Neuronal stem cell (in vitro differentiated cells): ENCODE results near the gene TRIM3.

Source experiments
- DNase-seq: peaks from one replicate; pipeline ENCODE4 v3.0.0-alpha.2; 2013; ENCODE audit warnings: low spot score
- H2AFZ ChIP-seq: one replicate; pipeline ENCODE4 v1.6.1; 2013; ENCODE audit warnings: mild to moderate bottlenecking, low read length, inconsistent platforms
- H2AK5ac ChIP-seq: 2 replicates; pipeline ENCODE4 v1.6.1; 2013; ENCODE audit warnings: low read depth, mild to moderate bottlenecking, inconsistent platforms, low read length, moderate library complexity, mixed read lengths
- H2BK120ac ChIP-seq: 2 replicates; pipeline ENCODE4 v1.6.1; 2013; ENCODE audit warnings: low read depth, mild to moderate bottlenecking, inconsistent platforms, low read length, moderate library complexity, mixed read lengths
- H2BK12ac ChIP-seq: one replicate; pipeline ENCODE4 v1.6.1; 2013; ENCODE audit warnings: low read length, inconsistent platforms
- H2BK15ac ChIP-seq: 2 replicates; pipeline ENCODE4 v1.6.1; 2013; ENCODE audit warnings: mild to moderate bottlenecking, low read length, inconsistent platforms, mixed read lengths
- H2BK5ac ChIP-seq: one replicate; pipeline ENCODE4 v1.6.1; 2013; ENCODE audit warnings: inconsistent platforms, mild to moderate bottlenecking, low read length, moderate library complexity
- H3K14ac ChIP-seq: one replicate; pipeline ENCODE4 v1.6.1; 2013; ENCODE audit warnings: low read length, inconsistent platforms
- H3K18ac ChIP-seq: 2 replicates; pipeline ENCODE4 v1.6.1; 2013; ENCODE audit warnings: low read length, inconsistent platforms
- H3K23ac ChIP-seq: 2 replicates; pipeline ENCODE4 v1.6.1; 2013; ENCODE audit warnings: low read depth, mild to moderate bottlenecking, mixed read lengths, low read length, inconsistent platforms; ENCODE audit not compliant: poor library complexity
- H3K27ac ChIP-seq: replicated peaks from 3 replicates; pipeline ENCODE4 v1.5.1; 2013; ENCODE audit warnings: low read length, inconsistent platforms
- H3K27me3 ChIP-seq, 3 experiments: 2 replicates each; pipeline ENCODE4 v1.6.1; 2013; ENCODE audit warnings: low read length in 3 of 3, mild to moderate bottlenecking in 2 of 3, inconsistent platforms in 1 of 3, low read depth in 1 of 3, mixed read lengths in 1 of 3, moderate library complexity in 1 of 3; ENCODE audit not compliant: control insufficient read depth in 3 of 3, insufficient read depth in 3 of 3
- H3K36me3 ChIP-seq, 2 donors: replicated peaks in 1 of 2; 2 replicates each; pipeline ENCODE4 v1.6.1; 2013; ENCODE audit warnings: low read length in 2 of 2; ENCODE audit not compliant: control insufficient read depth in 2 of 2, insufficient read depth in 2 of 2
- H3K4ac ChIP-seq: 2 replicates; pipeline ENCODE4 v1.6.1; 2013; ENCODE audit warnings: inconsistent platforms, mild to moderate bottlenecking, low read length, moderate library complexity
- H3K4me1 ChIP-seq, 2 donors: 1 replicate in 1 of 2; 2 replicates in 1 of 2; pipeline ENCODE4 v1.6.1; 2013; ENCODE audit warnings: low read length in 2 of 2, low read depth in 1 of 2; ENCODE audit not compliant: control insufficient read depth in 2 of 2, insufficient read depth in 1 of 2
- H3K4me2 ChIP-seq: one replicate; pipeline ENCODE4 v1.6.1; 2013; ENCODE audit warnings: mild to moderate bottlenecking, low read length, inconsistent platforms; ENCODE audit not compliant: insufficient read depth, poor library complexity, severe bottlenecking
- H3K4me3 ChIP-seq, 2 donors: 2 replicates each; pipeline ENCODE4 v1.5.1; 2013; ENCODE audit warnings: low read length in 2 of 2, mild to moderate bottlenecking in 2 of 2, inconsistent platforms in 1 of 2, moderate library complexity in 1 of 2
- H3K79me1 ChIP-seq: one replicate; pipeline ENCODE4 v1.6.1; 2013; ENCODE audit warnings: low read depth, mild to moderate bottlenecking, inconsistent platforms, low read length, moderate library complexity
- H3K9ac ChIP-seq: one replicate; pipeline ENCODE4 v1.6.1; 2013; ENCODE audit warnings: mild to moderate bottlenecking, low read depth, low read length, inconsistent platforms; ENCODE audit not compliant: poor library complexity
- H3K9me3 ChIP-seq, 2 donors: replicated peaks in 1 of 2; 2 replicates each; pipeline versions ENCODE3 to v1.6.1; 2013; ENCODE audit warnings: low read length in 2 of 2, mild to moderate bottlenecking in 2 of 2, inconsistent platforms in 1 of 2, low read depth in 1 of 2, mixed read lengths in 1 of 2, moderate library complexity in 1 of 2; ENCODE audit not compliant: control insufficient read depth in 2 of 2, insufficient read depth in 1 of 2
- H4K8ac ChIP-seq: one replicate; pipeline ENCODE4 v1.6.1; 2013; ENCODE audit warnings: low read depth, mild to moderate bottlenecking, inconsistent platforms, low read length, moderate library complexity
- H4K91ac ChIP-seq: one replicate; pipeline ENCODE4 v1.6.1; 2013; ENCODE audit warnings: low read length, low read depth, mild to moderate bottlenecking, inconsistent platforms; ENCODE audit not compliant: poor library complexity
- WGBS, 2 donors: extraction: QIAGEN DNeasy Blood & Tissue Kit; methylation state at CpG; one replicate each; pipeline ENCODE4 v1.1.7; 2013; ENCODE audit warnings: missing lambda C conversion rate in 2 of 2, mixed read lengths in 1 of 2; ENCODE audit not compliant: insufficient read length in 2 of 2, insufficient replicate concordance in 1 of 2; ENCODE audit errors: extremely low coverage in 2 of 2; 5-methylcytosine and 5-hydroxymethylcytosine counted together

The TRIM3 gene

DNA sequence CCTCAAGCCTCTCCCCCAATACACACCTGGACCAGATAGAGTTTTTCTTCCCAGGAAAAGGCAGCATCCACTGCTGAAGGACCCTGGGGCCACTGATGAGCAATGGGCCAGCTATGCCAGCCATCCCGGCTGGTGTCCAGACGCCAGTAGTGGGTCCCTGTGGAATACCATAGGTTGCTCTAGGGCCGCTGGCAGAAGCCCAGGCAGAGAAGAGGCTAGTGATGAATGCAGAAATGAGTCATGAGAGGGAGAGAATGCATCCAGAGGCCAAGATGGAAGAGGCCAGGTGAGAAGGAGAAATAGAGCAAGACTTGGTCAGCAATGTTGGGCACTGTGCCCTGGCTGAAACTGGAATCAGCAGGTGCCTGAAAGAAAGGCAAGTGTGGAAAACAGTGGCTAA is 41.9 kb downstream of the TRIM3 start:
- Histone ChIP-seq H3K4ac (no peak overlapping the region), H3K9ac (no peak overlapping the region), H3K23ac (no peak overlapping the region), H2BK12ac (no peak overlapping the region), H3K4me1 (peaks cover 0 to 4% of the 10 kb centered on the region in 2 donors), H3K18ac (no peak overlapping the region), H2AFZ (no peak overlapping the region), H2BK5ac (no peak overlapping the region), H4K8ac (no peak overlapping the region), H2BK120ac (peak overlapping the region; percentile 43), H4K91ac (no peak overlapping the region), H3K4me3 (no peak overlapping the region), H3K27me3 (peaks cover 0 to 15% (median 0%) of the 10 kb centered on the region in 3 experiments), H3K79me1 (no peaks in the 10 kb centered on the region), H2BK15ac (no peak overlapping the region), H3K14ac (no peak overlapping the region), H3K4me2 (no peak overlapping the region), H2AK5ac (no peak overlapping the region), H3K27ac (no peak overlapping the region), H3K36me3 (no peaks in the 10 kb centered on the region), H3K9me3 (no peaks in the 10 kb centered on the region)
- no CpG with 5 or more reads among the region's 3 CpGs for WGBS, 2 donors
- no peak for DNase-seq

DNA sequence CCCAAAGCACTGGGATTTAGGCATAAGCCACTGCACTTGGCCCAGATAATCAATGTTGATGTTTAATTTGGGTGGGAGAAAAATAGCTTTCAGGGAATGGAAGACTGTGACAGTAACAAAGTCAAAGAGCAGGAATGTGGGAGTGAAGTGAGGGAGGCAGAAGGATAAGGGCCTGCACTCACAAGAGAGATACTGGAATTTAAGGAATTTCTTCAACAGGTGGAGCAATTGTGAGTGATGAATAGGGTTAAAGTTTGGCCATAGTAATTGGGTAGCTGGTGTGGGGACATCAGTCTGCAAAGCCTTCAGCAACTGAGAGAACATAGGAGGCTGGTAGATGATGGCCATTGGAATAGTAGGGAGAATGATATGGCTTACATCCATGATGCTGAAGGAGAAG is 46.2 kb downstream of the TRIM3 start:
- H4K91ac ChIP-seq: no peak overlapping the region
- no peak overlapping the region for H2BK12ac ChIP-seq
- no peaks in the 10 kb centered on the region for H3K9me3 ChIP-seq
- H3K4ac ChIP-seq: no peak overlapping the region
- no peak overlapping the region for H4K8ac ChIP-seq
- no peak overlapping the region for H2BK15ac ChIP-seq
- no peak overlapping the region for H3K18ac ChIP-seq
- H3K9ac ChIP-seq: no peak overlapping the region
- peaks cover 0 to 7% of the 10 kb centered on the region in 2 donors for H3K4me1 ChIP-seq
- H3K36me3 ChIP-seq: no peaks in the 10 kb centered on the region
- no peaks in the 10 kb centered on the region for H3K79me1 ChIP-seq
- H3K4me3 ChIP-seq: no peak overlapping the region
- DNase-seq: no peak
- H3K4me2 ChIP-seq: no peak overlapping the region
- peaks cover 0 to 17% (median 0%) of the 10 kb centered on the region in 3 experiments for H3K27me3 ChIP-seq
- H2AK5ac ChIP-seq: no peak overlapping the region
- H2BK120ac ChIP-seq: no peak overlapping the region
- no peak overlapping the region for H2BK5ac ChIP-seq
- no peak overlapping the region for H3K14ac ChIP-seq
- no peak overlapping the region for H3K23ac ChIP-seq
- peak overlapping the region; percentile 50 for H3K27ac ChIP-seq
- H2AFZ ChIP-seq: no peak overlapping the region

DNA sequence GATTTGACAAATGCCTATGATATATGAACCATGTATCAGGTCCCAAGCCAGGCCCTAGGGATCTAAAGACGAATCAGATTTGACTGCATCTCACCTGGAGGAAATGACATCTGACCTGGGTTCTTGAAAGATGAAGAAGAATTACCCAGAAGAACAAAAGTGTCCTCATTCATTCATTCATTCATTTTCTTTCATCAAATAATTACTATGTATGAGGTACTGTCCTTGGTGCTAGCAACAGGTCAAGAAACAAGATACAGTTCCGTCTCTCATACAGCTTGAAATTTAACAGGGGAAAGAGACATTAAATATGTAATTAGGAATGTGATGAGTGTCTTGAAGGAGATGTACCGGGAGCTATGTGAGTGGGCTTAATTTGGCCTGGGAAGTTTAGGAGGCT is 53.1 kb downstream of the TRIM3 start:
- Histone ChIP-seq H3K18ac (no peak overlapping the region), H3K4me1 (peaks cover 3 to 7% of the 10 kb centered on the region in 2 donors), H2BK120ac (no peak overlapping the region), H3K27me3 (peaks cover 0 to 4% (median 2%) of the 10 kb centered on the region in 3 experiments), H3K14ac (no peak overlapping the region), H3K4ac (no peak overlapping the region), H2BK15ac (no peak overlapping the region), H3K23ac (no peak overlapping the region), H3K27ac (no peak overlapping the region), H3K9ac (no peak overlapping the region), H2AK5ac (no peak overlapping the region), H4K8ac (no peak overlapping the region), H2BK5ac (no peak overlapping the region), H4K91ac (no peak overlapping the region), H3K79me1 (peaks cover 6% of the 10 kb centered on the region), H3K4me2 (no peak overlapping the region), H2BK12ac (no peak overlapping the region), H3K4me3 (no peak overlapping the region), H3K9me3 (no peaks in the 10 kb centered on the region), H3K36me3 (no peaks in the 10 kb centered on the region), H2AFZ (no peak overlapping the region)
- DNase-seq: no peak
- WGBS, 2 donors: no CpG with 5 or more reads among the region's 3 CpGs

DNA sequence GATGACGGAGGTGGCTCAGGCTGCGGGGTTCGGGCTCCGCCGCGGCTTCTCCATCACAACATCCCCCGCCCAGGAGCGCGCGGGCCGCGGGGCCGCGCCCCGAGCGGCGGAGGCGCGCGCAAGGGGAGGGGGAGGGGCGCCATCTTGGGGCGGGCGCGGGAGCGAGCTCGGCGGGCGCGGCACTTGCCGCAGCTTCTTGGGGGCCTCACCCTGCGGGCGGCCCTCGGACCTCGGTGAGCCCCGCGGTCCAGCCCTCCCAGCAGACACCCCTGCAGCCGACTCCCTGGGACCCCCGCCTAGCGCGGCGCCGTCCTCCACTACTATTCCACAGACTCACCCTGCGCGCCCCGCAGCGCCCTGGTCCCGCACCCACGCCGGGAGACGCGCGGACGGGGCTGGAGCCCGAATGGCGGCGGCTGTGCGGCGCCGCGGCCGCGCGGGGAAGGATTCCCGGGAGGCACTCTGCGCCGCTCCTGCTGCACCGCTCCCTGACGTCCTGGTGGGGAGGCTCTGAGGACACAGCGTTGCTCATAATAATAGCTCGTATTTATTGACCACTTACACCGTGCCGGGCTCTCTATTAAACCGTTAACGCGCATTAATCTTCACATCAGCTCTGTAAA is 54.6 kb downstream of the TRIM3 start, which contains the start of gene APBB1:
Gene APBB1 (minus strand): TSS at position 86 of the 623 bp plus-strand sequence. CDS start 7,747 bp downstream, outside the sequence.
- H3K27ac ChIP-seq: no peak within 1 kb of the TSS

More for the DNA sequence above, 54.6 kb downstream of the TRIM3 start, which contains the start of gene APBB1:
- Histone ChIP-seq H2BK15ac (peak within 1 kb of the TSS; percentile 91), H2BK12ac (no peak within 1 kb of the TSS), H3K4me3 (peak within 1 kb of the TSS; percentile 90 to 97), H2BK120ac (peak within 1 kb of the TSS; percentile 69), H4K91ac (no peak within 1 kb of the TSS), H2BK5ac (peak within 1 kb of the TSS; percentile 96), H3K9me3 (no peaks in the 10 kb centered on the region), H3K18ac (peak within 1 kb of the TSS; percentile 99), H3K4me1 (peaks cover 3 to 7% of the 10 kb centered on the region in 2 donors), H2AFZ (peak within 1 kb of the TSS; percentile 100), H3K36me3 (no peaks in the 10 kb centered on the region), H4K8ac (peak within 1 kb of the TSS; percentile 23), H3K4me2 (peak within 1 kb of the TSS; percentile 72), H3K23ac (peak within 1 kb of the TSS; percentile 82), H3K79me1 (peaks cover 6% of the 10 kb centered on the region), H3K27me3 (peaks cover 0 to 2% (median 0%) of the 10 kb centered on the region in 3 experiments), H3K9ac (peak within 1 kb of the TSS; percentile 93), H3K14ac (no peak within 1 kb of the TSS), H3K4ac (peak within 1 kb of the TSS; percentile 71), H2AK5ac (peak within 1 kb of the TSS; percentile 30)
- WGBS, 2 donors: no CpG with 5 or more reads among the region's 75 CpGs
- peak; percentile 75 for DNase-seq
